Measurements from ENCODE around the gene STK32A.

STK32A gene

DNA sequence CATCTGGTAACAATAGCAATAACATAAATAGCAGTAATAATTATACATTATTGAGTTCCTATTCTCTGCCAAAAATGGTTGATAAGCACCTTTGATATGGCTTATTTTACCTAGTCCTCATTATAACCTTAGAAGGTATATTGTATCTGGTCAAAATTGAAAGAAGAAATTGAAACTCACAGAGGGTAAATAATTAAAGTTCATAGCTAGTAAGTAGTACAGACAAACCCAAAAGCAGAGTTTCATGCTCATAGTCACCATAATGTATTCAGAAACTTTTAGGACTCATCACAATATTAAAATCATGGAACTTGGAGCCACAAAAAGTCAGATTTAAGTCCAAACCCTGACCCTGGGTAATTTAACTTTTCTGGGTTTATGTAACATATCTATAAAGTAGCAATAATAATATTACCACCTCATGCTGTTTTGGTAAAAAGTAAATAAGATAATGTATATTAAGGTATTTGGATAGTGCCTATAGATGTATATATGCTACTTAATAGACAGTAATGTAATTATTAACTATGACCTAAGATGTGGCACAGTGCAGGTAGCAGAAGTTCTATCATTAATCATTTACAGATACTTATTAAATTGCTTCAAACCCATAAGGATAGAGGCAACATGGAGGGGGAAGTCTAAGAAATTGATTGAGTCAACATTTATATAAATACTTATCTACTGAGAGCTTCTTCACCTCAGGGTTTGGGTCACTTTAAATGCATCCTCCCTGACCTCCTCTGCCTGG, 32.4 kb downstream of the STK32A start:
- no peak for DNase-seq

DNA sequence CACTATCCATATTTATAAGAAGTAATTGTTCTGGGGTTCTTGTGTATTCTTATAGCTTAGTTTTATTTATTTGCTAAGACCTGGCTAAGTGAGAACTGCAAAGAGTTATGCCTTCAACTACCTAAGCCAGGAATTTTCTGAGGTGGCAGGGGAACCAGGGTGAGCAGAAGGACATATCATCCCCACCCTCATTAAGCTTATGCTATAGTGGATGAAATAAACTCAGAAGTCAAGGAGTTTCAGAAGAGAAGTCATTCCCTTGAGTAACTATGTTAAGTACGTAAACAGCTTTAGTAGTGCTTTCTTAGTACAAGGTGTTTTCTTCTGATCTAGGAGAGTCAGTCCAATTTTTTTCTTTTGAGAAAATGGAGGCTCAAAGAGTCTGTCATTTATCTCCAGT, 41.7 kb downstream of the STK32A start:
- DNase-seq = no peak

GRCh38 chr5:147286296-147286695, 51.5 kb downstream of the STK32A start:
- DNase-seq = no peak

GRCh38 chr5:147287110-147287509, 52.3 kb downstream of the STK32A start:
- DNase-seq = no peak

- DNase-seq = no peak
Measured at GRCh38 chr5:147290261-147290660, 55.4 kb downstream of the STK32A start.

GRCh38 chr5:147303251-147303650, 68.4 kb downstream of the STK32A start:
- no peak for DNase-seq

DNA sequence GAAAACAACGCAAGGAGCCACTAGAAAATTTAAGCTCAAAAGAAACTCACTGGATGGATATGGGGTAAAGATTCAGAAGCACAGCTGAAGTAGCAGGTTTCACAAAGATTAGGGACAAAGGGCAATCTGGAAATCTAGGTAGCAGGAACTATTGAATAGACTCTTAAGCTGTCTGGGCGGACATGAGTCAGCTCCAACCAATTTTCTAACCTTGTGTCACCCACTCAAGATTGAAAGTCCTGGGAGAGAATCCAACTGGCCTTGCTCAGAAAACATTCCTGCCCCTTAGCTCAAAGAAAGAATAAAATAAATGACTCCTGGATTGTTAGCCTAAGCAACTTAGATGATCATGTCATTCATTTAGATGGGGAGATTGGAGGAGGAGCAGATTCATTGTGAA, 69.2 kb downstream of the STK32A start:
- no peak for DNase-seq

GRCh38 chr5:147305147-147305546, 70.3 kb downstream of the STK32A start:
- DNase-seq = no peak

DNA sequence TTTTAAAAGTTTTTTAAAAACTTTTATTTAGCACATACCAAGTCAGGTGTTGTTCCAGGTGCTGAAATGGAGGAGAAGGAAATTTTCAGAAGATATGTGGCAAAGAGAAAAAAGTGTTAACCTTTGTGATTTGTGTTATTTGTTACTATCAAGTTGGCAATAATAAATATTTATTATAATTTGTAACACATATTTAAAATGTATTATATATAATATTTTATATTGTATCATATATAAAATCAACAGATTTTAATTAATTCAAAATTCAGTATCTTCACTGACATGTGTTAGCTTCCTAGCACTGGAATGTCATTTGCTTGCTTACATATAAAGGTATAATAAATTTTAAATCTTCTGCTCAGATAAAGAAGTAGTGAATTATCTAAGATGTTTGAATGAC, 71.5 kb downstream of the STK32A start:
- DNase-seq = no peak

DNA sequence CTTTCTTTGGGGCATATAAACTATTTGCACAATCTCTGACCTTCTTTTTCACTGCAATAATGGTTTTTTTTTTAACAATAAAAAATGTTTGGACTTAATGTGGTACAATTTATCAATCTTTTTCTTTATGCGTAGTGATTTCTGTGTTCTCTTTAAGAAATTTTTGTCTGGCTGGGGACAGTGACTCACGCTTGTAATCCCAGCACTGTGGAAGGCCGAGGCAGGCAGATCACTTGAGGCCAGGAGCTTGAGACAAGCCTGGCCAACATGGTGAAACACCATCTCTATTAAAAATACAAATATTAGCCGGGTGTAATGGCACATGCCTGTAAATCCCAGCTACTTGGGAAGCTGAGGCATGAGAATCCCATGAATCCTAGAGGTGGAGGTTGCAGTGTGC, 72.3 kb downstream of the STK32A start:
- no peak for DNase-seq

GRCh38 chr5:147309621-147310020, 74.8 kb downstream of the STK32A start:
- no peak for DNase-seq

- DNase-seq = no peak
Measured at GRCh38 chr5:147310059-147310704, 75.4 kb downstream of the STK32A start.

- DNase-seq = no peak
Measured at GRCh38 chr5:147317978-147318684, 83.3 kb downstream of the STK32A start.

DNA sequence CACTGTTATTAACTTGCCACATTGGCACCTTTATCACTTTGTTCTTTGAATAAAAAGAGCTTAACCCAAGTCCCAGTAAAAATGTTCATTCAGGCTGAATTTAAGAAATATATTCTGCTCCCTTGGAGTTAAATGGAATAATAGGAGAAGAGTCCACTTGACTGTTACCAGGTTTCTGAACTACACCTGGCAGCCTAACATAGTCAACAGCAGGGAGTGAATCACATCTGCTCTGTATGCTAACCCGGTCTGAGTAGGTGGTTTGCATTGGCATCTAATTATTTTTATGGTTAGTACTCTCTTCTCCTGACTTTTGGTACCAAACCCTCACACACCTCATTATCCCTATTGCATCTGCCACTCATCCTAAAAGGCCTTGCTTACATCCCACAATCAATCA, 86.7 kb downstream of the STK32A start:
- no peak for DNase-seq

- no peak for DNase-seq
Measured at GRCh38 chr5:147327421-147327820, 92.6 kb downstream of the STK32A start.

- DNase-seq = no peak
Measured at GRCh38 chr5:147327905-147328304, 93.1 kb downstream of the STK32A start.

GRCh38 chr5:147332658-147333057, 97.8 kb downstream of the STK32A start:
- DNase-seq = no peak

DNA sequence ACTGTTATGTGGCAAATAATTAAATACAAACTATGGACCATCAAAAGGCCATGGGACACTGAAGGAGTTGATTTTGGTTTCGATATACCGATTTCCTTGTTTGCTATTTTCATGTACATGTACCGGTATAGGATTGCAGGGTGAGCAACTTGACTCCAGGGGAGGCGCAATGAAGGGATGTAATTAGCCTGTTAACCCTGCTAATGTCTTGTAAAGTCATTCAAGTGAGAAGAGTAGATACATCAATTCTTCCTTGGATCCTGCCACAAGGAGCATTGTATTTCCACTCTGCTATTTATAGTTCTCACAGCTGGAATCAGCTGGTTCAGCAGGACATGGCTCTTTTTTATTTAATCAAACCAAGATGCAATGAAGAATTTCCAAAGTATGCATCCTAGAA, 102.0 kb downstream of the STK32A start:
- DNase-seq = no peak

GRCh38 chr5:147339313-147339712, 104.5 kb downstream of the STK32A start:
- no peak for DNase-seq

- DNase-seq = no peak
Measured at GRCh38 chr5:147340941-147341340, 106.1 kb downstream of the STK32A start.

- DNase-seq = no peak
Measured at GRCh38 chr5:147341345-147341744, 106.5 kb downstream of the STK32A start.

- no peak for DNase-seq
Measured at GRCh38 chr5:147344861-147345260, 110.0 kb downstream of the STK32A start.

- no peak for DNase-seq
Measured at GRCh38 chr5:147346006-147346561, 111.3 kb downstream of the STK32A start.

- no peak for DNase-seq
Measured at GRCh38 chr5:147348046-147348445, 113.2 kb downstream of the STK32A start.
